G401 (cell line): ENCODE results near the gene PRUNE1. TPM values are rescaled to one million over a fixed set of nuclear protein-coding genes. Genes with fewer than 3 reads are reported as not detected.

ENCODE experiments used
- DNase-seq: peaks from one replicate; pipeline ENCODE4 v3.0.0-alpha.2; 2015; ENCODE audit warnings: low spot score
- in situ Hi-C: cut with HindIII; loops from 2 replicates; pipeline ENCODE4 v1.10.0; 2016; ENCODE audit warnings: low sequenced_read_pairs, mixed read lengths
- total RNA-seq: library from RNA; depleted of rRNA; stranded (reverse); fragments of >200 nt; shearing (Covaris generic); gene quantifications from 2 replicates; pipeline ENCODE4 v1.2.3, GENCODE V29; 2014; rRNA removed

The PRUNE1 gene
- total RNA-seq, 1 experiment from 2014 or later, result 12.0 TPM

DNA sequence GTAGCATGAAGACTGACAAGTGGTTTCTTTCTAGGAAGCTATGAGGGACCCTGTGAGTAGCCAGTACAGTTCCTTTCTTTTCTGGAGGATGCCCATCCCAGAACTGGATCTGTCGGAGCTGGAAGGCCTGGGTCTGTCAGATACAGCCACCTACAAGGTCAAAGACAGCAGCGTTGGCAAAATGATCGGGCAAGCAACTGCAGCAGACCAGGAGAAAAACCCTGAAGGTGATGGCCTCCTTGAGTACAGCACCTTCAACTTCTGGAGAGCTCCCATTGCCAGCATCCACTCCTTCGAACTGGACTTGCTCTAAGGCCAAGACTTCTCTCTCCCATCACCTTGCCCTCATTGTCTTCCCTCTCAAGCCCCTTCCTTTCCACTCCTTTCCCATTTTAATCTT lies 58.9 kb downstream of the PRUNE1 start:
- in situ Hi-C loops, result no loop called here
- DNase-seq, result no peak

DNA sequence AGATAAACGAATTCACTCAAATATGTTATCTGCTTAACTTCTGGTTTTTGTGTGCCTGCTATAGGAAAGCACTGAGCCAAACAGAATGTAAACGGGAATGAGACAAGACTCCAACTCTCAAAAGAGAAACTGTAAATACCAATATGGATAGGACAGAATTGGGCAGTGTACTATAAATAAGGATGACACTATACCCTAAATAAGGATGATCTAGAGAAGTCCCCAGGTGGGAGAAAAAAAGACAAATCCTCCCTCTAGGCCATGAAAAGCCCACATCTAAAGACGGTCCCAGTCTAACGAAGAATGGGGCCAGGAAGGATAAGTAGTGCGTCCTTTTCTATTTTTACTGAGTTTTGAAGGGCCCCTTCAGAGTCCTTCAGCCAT lies 60.8 kb downstream of the PRUNE1 start:
- in situ Hi-C loops, result no loop called here
- DNase-seq, result no peak

DNA sequence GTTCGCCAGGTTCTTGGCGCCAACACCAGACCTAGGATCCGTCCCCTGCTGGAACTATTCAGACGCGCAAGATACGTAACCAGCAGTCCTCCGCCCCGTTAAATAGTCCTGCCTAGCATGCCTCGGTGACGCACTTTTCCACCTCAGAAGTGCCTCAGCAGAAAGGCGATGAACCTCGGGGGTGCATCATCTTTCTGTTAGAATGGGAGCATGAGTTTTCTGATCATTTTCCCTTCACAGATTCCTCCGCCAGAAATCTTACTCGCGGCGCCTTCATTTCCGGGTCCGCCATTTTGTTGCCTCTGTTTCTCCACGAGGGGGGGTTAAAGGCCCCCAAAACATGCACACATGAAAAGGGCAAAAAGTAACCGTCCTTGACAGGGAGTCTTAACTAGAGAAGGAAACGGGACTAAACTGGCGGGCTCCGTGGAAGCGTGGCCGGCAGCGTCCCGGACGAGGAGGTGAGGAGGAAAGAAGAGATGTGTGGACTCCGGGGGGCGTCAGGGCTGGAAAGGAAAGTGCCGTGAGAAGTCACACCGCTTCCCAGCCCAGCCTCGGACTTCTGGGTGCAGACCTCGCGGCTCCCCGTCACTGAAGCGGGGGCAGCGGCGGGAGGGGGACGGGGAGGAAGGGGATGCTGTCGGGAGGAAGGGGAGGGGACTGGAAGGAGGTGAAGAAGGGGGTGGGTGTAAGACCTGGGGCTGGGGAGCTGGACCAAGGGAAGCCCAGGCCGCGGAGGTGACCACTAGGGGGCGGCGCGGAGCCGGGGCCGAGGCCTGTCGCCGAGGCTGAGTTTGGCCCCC lies 62.4 kb downstream of the PRUNE1 start, which contains the start of gene GABPB2:
Gene GABPB2, plus strand, starts transcription at position 288 of the 803 bp plus-strand sequence. CDS start 17,429 bp downstream, outside the sequence.
- in situ Hi-C loops, result no loop called here
- peak; percentile 95 for DNase-seq

DNA sequence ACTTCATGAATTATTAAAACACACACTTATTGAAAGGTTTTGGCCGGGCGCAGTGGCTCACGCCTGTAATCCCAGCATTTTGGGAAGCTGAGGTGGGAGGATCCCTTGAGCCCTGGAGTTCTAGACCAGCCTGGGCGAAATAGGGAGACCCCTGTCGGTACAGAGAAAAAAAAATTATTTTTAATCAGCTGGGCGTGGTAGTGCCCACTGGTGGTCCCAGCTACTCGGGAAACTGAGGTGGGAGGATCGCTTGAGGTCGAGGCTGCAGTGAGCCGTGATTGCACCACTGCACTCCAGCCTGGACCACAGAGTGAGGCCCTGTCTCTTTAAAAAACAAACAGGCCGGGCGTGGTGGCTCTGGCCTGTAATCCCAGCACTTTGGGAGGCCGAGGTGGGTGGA lies 64.0 kb downstream of the PRUNE1 start:
- in situ Hi-C loops, result no loop called here
- DNase-seq, result no peak

Other genes with a start within 250 kb of the PRUNE1 start
- not detected in 2 replicates for gene CTSS, start 242.7 kb upstream of the PRUNE1 start, total RNA-seq
- 0.55 and 8.6 TPM in 2 replicates for gene CTSK, start 200.2 kb upstream of the PRUNE1 start, total RNA-seq
- 16.7 and 24.9 TPM in 2 replicates for gene ARNT, start 131.8 kb upstream of the PRUNE1 start, total RNA-seq
- not detected in 2 replicates for gene CTXND2, start 121.3 kb upstream of the PRUNE1 start, total RNA-seq
- gene SETDB1, start 82.1 kb upstream of the PRUNE1 start, total RNA-seq, result 28.2 and 33.5 TPM in 2 replicates
- gene CERS2, start 33.6 kb upstream of the PRUNE1 start, total RNA-seq, result 38.3 and 68.8 TPM in 2 replicates
- 2.7 and 3.6 TPM in 2 replicates for gene ANXA9, start 26.2 kb upstream of the PRUNE1 start, total RNA-seq
- gene MINDY1, start 1.5 kb upstream of the PRUNE1 start, total RNA-seq, result 8.1 and 12.7 TPM in 2 replicates
- gene BNIPL, start 28.1 kb downstream of the PRUNE1 start, total RNA-seq, result not detected in 2 replicates
- 0.07 TPM in 1 of 2 replicates, not detected in the other for gene C1orf56, start 39.3 kb downstream of the PRUNE1 start, total RNA-seq
- 54.4 and 84.6 TPM in 2 replicates for gene CDC42SE1, start 51.2 kb downstream of the PRUNE1 start, total RNA-seq
- 8.1 and 11.0 TPM in 2 replicates for gene MLLT11, start 51.9 kb downstream of the PRUNE1 start, total RNA-seq
- 4.6 and 7.8 TPM in 2 replicates for gene GABPB2, start 62.3 kb downstream of the PRUNE1 start, total RNA-seq
- gene SEMA6C, start 138.2 kb downstream of the PRUNE1 start, total RNA-seq, result 2.0 TPM in 2 replicates
- gene TNFAIP8L2, start 148.2 kb downstream of the PRUNE1 start, total RNA-seq, result not detected in 2 replicates
- gene LYSMD1, start 157.5 kb downstream of the PRUNE1 start, total RNA-seq, result 6.2 and 8.9 TPM in 2 replicates
- gene SCNM1, start 157.7 kb downstream of the PRUNE1 start, total RNA-seq, result 44.3 and 57.7 TPM in 2 replicates
- gene TMOD4, start 167.5 kb downstream of the PRUNE1 start, total RNA-seq, result not detected in 2 replicates
- gene VPS72, start 181.7 kb downstream of the PRUNE1 start, total RNA-seq, result 71.9 and 80.9 TPM in 2 replicates
- gene PIP5K1A, start 190.1 kb downstream of the PRUNE1 start, total RNA-seq, result 39.1 and 60.1 TPM in 2 replicates
- gene PSMD4, start 246.3 kb downstream of the PRUNE1 start, total RNA-seq, result 242 and 285 TPM in 2 replicates